HEK293 (cell line): ENCODE results near the gene NUCB1.

Experiments used
- BCL11B ChIP-seq: fragments of 450-650 bp; formaldehyde crosslinking; IDR thresholded peaks from 2 replicates; pipeline ENCODE4 v1.5.1; 2016; ENCODE audit warnings: low read depth, missing biosample characterization, missing genetic modification characterization
- FEZF1 ChIP-seq: fragments of 450-650 bp; formaldehyde crosslinking; IDR thresholded peaks from 2 replicates; pipeline ENCODE4 v1.5.1; 2016; ENCODE audit warnings: missing biosample characterization, missing genetic modification characterization
- HIC1 ChIP-seq: fragments of 450-650 bp; formaldehyde crosslinking; IDR thresholded peaks from 2 replicates; pipeline ENCODE4 v1.5.1; 2016; ENCODE audit warnings: missing biosample characterization, missing genetic modification characterization
- KLF17 ChIP-seq: fragments of 450-650 bp; formaldehyde crosslinking; IDR thresholded peaks from 2 replicates; pipeline ENCODE4 v1.5.1; 2016; ENCODE audit warnings: missing biosample characterization, missing genetic modification characterization
- MZF1 ChIP-seq: fragments of 450-650 bp; formaldehyde crosslinking; IDR thresholded peaks from 2 replicates; pipeline ENCODE4 v1.5.1; 2017; ENCODE audit warnings: missing biosample characterization, missing genetic modification characterization, borderline replicate concordance
- OVOL3 ChIP-seq: fragments of 450-650 bp; formaldehyde crosslinking; IDR thresholded peaks from 2 replicates; pipeline ENCODE4 v1.5.1; 2016; ENCODE audit warnings: missing biosample characterization, missing genetic modification characterization
- TRIM28 ChIP-seq: IDR thresholded peaks from 2 replicates; pipeline ENCODE4 v1.6.1; 2011; ENCODE audit warnings: low read length, control low read depth, borderline replicate concordance
- ZBTB10 ChIP-seq: fragments of 450-650 bp; formaldehyde crosslinking; IDR thresholded peaks from 2 replicates; pipeline ENCODE4 v1.5.1; 2016; ENCODE audit warnings: missing biosample characterization, missing genetic modification characterization
- ZBTB44 ChIP-seq: fragments of 450-650 bp; IDR thresholded peaks from 2 replicates; pipeline ENCODE4 v1.5.1; 2018; ENCODE audit warnings: missing biosample characterization, mild to moderate bottlenecking, missing genetic modification characterization
- ZBTB7A ChIP-seq: fragments of 450-650 bp; formaldehyde crosslinking; IDR thresholded peaks from 2 replicates; pipeline ENCODE4 v1.5.1; 2016; ENCODE audit warnings: low read depth, missing biosample characterization, missing genetic modification characterization
- ZBTB8A ChIP-seq: fragments of 450-650 bp; formaldehyde crosslinking; IDR thresholded peaks from 2 replicates; pipeline ENCODE4 v1.5.1; 2016; ENCODE audit warnings: missing biosample characterization, missing genetic modification characterization
- ZFP37 ChIP-seq: fragments of 450-650 bp; formaldehyde crosslinking; IDR thresholded peaks from 2 replicates; pipeline ENCODE4 v1.5.1; 2016; ENCODE audit warnings: missing biosample characterization, missing genetic modification characterization
- ZNF138 ChIP-seq: fragments of 450-650 bp; formaldehyde crosslinking; IDR thresholded peaks from 2 replicates; pipeline ENCODE4 v1.5.1; 2016; ENCODE audit warnings: missing biosample characterization, missing genetic modification characterization, borderline replicate concordance
- ZNF169 ChIP-seq: fragments of 450-650 bp; formaldehyde crosslinking; IDR thresholded peaks from 2 replicates; pipeline ENCODE4 v1.5.1; 2016; ENCODE audit warnings: missing biosample characterization, missing genetic modification characterization
- ZNF211 ChIP-seq: fragments of 450-650 bp; formaldehyde crosslinking; IDR thresholded peaks from 2 replicates; pipeline ENCODE4 v1.5.1; 2016; ENCODE audit warnings: low read depth, missing biosample characterization, missing genetic modification characterization
- ZNF221 ChIP-seq: fragments of 450-650 bp; formaldehyde crosslinking; IDR thresholded peaks from 2 replicates; pipeline ENCODE4 v1.5.1; 2017; ENCODE audit warnings: missing biosample characterization, missing genetic modification characterization, borderline replicate concordance
- ZNF248 ChIP-seq: fragments of 450-650 bp; formaldehyde crosslinking; IDR thresholded peaks from 2 replicates; pipeline ENCODE4 v1.5.1; 2017; ENCODE audit warnings: missing biosample characterization, missing genetic modification characterization
- ZNF354C ChIP-seq: fragments of 450-650 bp; formaldehyde crosslinking; IDR thresholded peaks from 2 replicates; pipeline ENCODE4 v1.5.1; 2016; ENCODE audit warnings: missing biosample characterization, missing genetic modification characterization, low read depth, borderline replicate concordance
- ZNF398 ChIP-seq: fragments of 450-650 bp; formaldehyde crosslinking; IDR thresholded peaks from 2 replicates; pipeline ENCODE4 v1.5.1; 2017; ENCODE audit warnings: missing biosample characterization, missing genetic modification characterization
- ZNF488 ChIP-seq: fragments of 450-650 bp; formaldehyde crosslinking; IDR thresholded peaks from 2 replicates; pipeline ENCODE4 v1.5.1; 2016; ENCODE audit warnings: missing biosample characterization, missing genetic modification characterization
- ZNF544 ChIP-seq: fragments of 450-650 bp; formaldehyde crosslinking; IDR thresholded peaks from 2 replicates; pipeline ENCODE4 v1.5.0; 2017; ENCODE audit warnings: missing biosample characterization, missing genetic modification characterization
- ZNF585B ChIP-seq: fragments of 450-650 bp; formaldehyde crosslinking; IDR thresholded peaks from 2 replicates; pipeline ENCODE4 v1.5.1; 2016; ENCODE audit warnings: missing biosample characterization, missing genetic modification characterization
- ZNF610 ChIP-seq: fragments of 450-650 bp; formaldehyde crosslinking; IDR thresholded peaks from 2 replicates; pipeline ENCODE4 v1.5.1; 2016; ENCODE audit warnings: missing biosample characterization, missing genetic modification characterization, borderline replicate concordance
- ZNF621 ChIP-seq: fragments of 450-650 bp; formaldehyde crosslinking; IDR thresholded peaks from 2 replicates; pipeline ENCODE4 v1.5.1; 2017; ENCODE audit warnings: missing biosample characterization, missing genetic modification characterization
- ZNF624 ChIP-seq: fragments of 450-650 bp; formaldehyde crosslinking; IDR thresholded peaks from 2 replicates; pipeline ENCODE4 v1.5.1; 2017; ENCODE audit warnings: missing biosample characterization, missing genetic modification characterization
- ZNF664 ChIP-seq: fragments of 450-650 bp; formaldehyde crosslinking; IDR thresholded peaks from 2 replicates; pipeline ENCODE4 v1.5.1; 2016; ENCODE audit warnings: missing biosample characterization, missing genetic modification characterization
- ZNF747 ChIP-seq: fragments of 450-650 bp; formaldehyde crosslinking; IDR thresholded peaks from 2 replicates; pipeline ENCODE4 v1.5.1; 2016; ENCODE audit warnings: missing biosample characterization, missing genetic modification characterization
- ZNF776 ChIP-seq: fragments of 450-650 bp; formaldehyde crosslinking; IDR thresholded peaks from 2 replicates; pipeline ENCODE4 v1.5.0; 2017; ENCODE audit warnings: missing biosample characterization, missing genetic modification characterization, borderline replicate concordance
- ZSCAN30 ChIP-seq: fragments of 450-650 bp; IDR thresholded peaks from 2 replicates; pipeline ENCODE4 v1.5.1; 2018; ENCODE audit warnings: missing biosample characterization, mild to moderate bottlenecking, missing genetic modification characterization, moderate library complexity

NUCB1 gene

GRCh38 chr19:48962029-48962848 is 62.1 kb downstream of the NUCB1 start (continued):
- TF ChIP-seq ZNF398 (peak; percentile 29), ZFP37 (tag by site-specific recombination) (0 out of 2 replicates have a peak, but pooled peaks have one; percentile 50), ZBTB7A (tag by site-specific recombination) (0 out of 2 replicates have a peak, but pooled peaks have one; percentile 17), ZNF169 (no peak), ZNF488 (tag by site-specific recombination) (no peak), ZBTB8A (tag by site-specific recombination) (0 out of 2 replicates have a peak, but pooled peaks have one; percentile 33), FEZF1 (tag by site-specific recombination) (no peak), KLF17 (peak; percentile 70), ZNF544 (tag by site-specific recombination) (no peak), ZSCAN30 (tag by site-specific recombination) (peak; percentile 51; the same call in 1 of the 2 replicates), ZBTB44 (tag by site-specific recombination) (no peak), ZNF138 (no peak), OVOL3 (no peak), ZNF354C (tag by site-specific recombination) (no peak), ZNF621 (no peak), BCL11B (tag by site-specific recombination) (peak; percentile 48; the same call in 1 of the 2 replicates), ZNF776 (no peak), TRIM28 (no peak), ZNF747 (no peak), ZNF211 (tag by site-specific recombination) (no peak), ZBTB10 (tag by site-specific recombination) (peak; percentile 54), ZNF664 (no peak), ZNF221 (tag by site-specific recombination) (no peak), MZF1 (tag by site-specific recombination) (no peak), ZNF610 (tag by site-specific recombination) (no peak), ZNF248 (tag by site-specific recombination) (no peak), HIC1 (tag by site-specific recombination) (peak; percentile 68), ZNF624 (tag by site-specific recombination) (no peak), ZNF585B (tag by site-specific recombination) (no peak)
